ENCODE results near the gene RPLP2. TPM values are rescaled to one million over a fixed set of nuclear protein-coding genes. Genes with fewer than 3 reads are reported as not detected.

The RPLP2 gene
- total RNA-seq, 1 experiment from 2014 or later: 3,468 TPM

- no TSS peak for BruUV-seq (replicated peaks)
- no peak for DNase-seq (ENCODE audit: low read depth, low spot score)
- Histone ChIP-seq H3K27ac (ENCODE audit: low read length) (no peak overlapping the region), H3K4me1 (ENCODE audit: control insufficient read depth, insufficient read depth, low read length) (peaks cover 76% of the 10 kb centered on the region), H3K36me3 (ENCODE audit: control insufficient read depth, insufficient read depth, low read length) (no peaks in the 10 kb centered on the region), H3K27me3 (ENCODE audit: control insufficient read depth, insufficient read depth, low read length) (no peaks in the 10 kb centered on the region), H3K4me3 (ENCODE audit: low read depth in 2 of 2, low read length in 2 of 2) (no peak overlapping the region), H3K9me3 (ENCODE audit: control insufficient read depth, insufficient read depth, low read depth, low read length) (no peaks in the 10 kb centered on the region)
- POLR2A ChIA-PET: no interaction called here
- CTCF ChIA-PET: interaction anchor here (0.7 kb wide), 1 partner anchor 54 kb away, joined by 3 read pairs; no protein-coding TSS in a partner anchor
- intact Hi-C loops (cut with micrococcal nuclease; ENCODE audit: unreplicated experiment): no loop called here
- in situ Hi-C loops (cut with HindIII; ENCODE audit: low pct_unique_long_range_greater_than_20kb, low sequenced_read_pairs): no loop called here
- peak; percentile 7 for ATAC-seq
- TF ChIP-seq CTCF (IDR thresholded peaks at IDR 0.05) (no peak), REST (IDR thresholded peaks at IDR 0.05; ENCODE audit: insufficient read depth in 1 of 2, low read depth in 2 of 2, low read length in 1 of 2) (no peak), POLR2AphosphoS5 (IDR thresholded peaks at IDR 0.05; ENCODE audit: low read depth, low read length) (no peak; the same call in 1 of the 2 replicates), TCF7L2 (IDR thresholded peaks at IDR 0.05; ENCODE audit: low read depth, low read length) (no peak), SIN3A (IDR thresholded peaks at IDR 0.05; ENCODE audit: borderline replicate concordance, insufficient read depth, low read depth, low read length) (no peak)
These were observed 52.4 kb downstream of the RPLP2 start for GRCh38 chr11:862081-862661.

Other genes starting within 250 kb of the RPLP2 start
- gene LMNTD2, start 249.2 kb upstream of the RPLP2 start, total RNA-seq (2021; ENCODE audit: unreplicated experiment): 21.8 TPM
- gene RASSF7, start 249.0 kb upstream of the RPLP2 start, total RNA-seq (2021; ENCODE audit: unreplicated experiment): 81.8 TPM
- gene PHRF1, start 233.5 kb upstream of the RPLP2 start, total RNA-seq (2021; ENCODE audit: unreplicated experiment): 90.6 TPM
- 23.9 TPM for gene IRF7, start 194.0 kb upstream of the RPLP2 start, total RNA-seq (2021; ENCODE audit: unreplicated experiment)
- gene CDHR5, start 185.0 kb upstream of the RPLP2 start, total RNA-seq (2021; ENCODE audit: unreplicated experiment): not detected
- gene SCT, start 182.8 kb upstream of the RPLP2 start, total RNA-seq (2021; ENCODE audit: unreplicated experiment): not detected
- gene DRD4, start 172.7 kb upstream of the RPLP2 start, total RNA-seq (2021; ENCODE audit: unreplicated experiment): 0.95 TPM
- gene DEAF1, start 114.7 kb upstream of the RPLP2 start, total RNA-seq (2021; ENCODE audit: unreplicated experiment): 105 TPM
- 45.2 TPM for gene TMEM80, start 114.2 kb upstream of the RPLP2 start, total RNA-seq (2021; ENCODE audit: unreplicated experiment)
- 256 TPM for gene EPS8L2, start 103.7 kb upstream of the RPLP2 start, total RNA-seq (2021; ENCODE audit: unreplicated experiment)
- 257 TPM for gene TALDO1, start 62.5 kb upstream of the RPLP2 start, total RNA-seq (2021; ENCODE audit: unreplicated experiment)
- gene GATD1, start 32.5 kb upstream of the RPLP2 start, total RNA-seq (2021; ENCODE audit: unreplicated experiment): 229 TPM
- gene CEND1, start 19.9 kb upstream of the RPLP2 start, total RNA-seq (2021; ENCODE audit: unreplicated experiment): 15.9 TPM
- 119 TPM for gene SLC25A22, start 11.7 kb upstream of the RPLP2 start, total RNA-seq (2021; ENCODE audit: unreplicated experiment)
- 75.9 TPM for gene PIDD1, start 4.7 kb upstream of the RPLP2 start, total RNA-seq (2021; ENCODE audit: unreplicated experiment)
- 244 TPM for gene PNPLA2, start 8.9 kb downstream of the RPLP2 start, total RNA-seq (2021; ENCODE audit: unreplicated experiment)
- 132 TPM for gene CRACR2B, start 18.0 kb downstream of the RPLP2 start, total RNA-seq (2021; ENCODE audit: unreplicated experiment)
- 680 TPM for gene CD151, start 23.0 kb downstream of the RPLP2 start, total RNA-seq (2021; ENCODE audit: unreplicated experiment)
- 673 TPM for gene POLR2L, start 32.6 kb downstream of the RPLP2 start, total RNA-seq (2021; ENCODE audit: unreplicated experiment)
- 187 TPM for gene TSPAN4, start 32.9 kb downstream of the RPLP2 start, total RNA-seq (2021; ENCODE audit: unreplicated experiment)
- 224 TPM for gene CHID1, start 100.8 kb downstream of the RPLP2 start, total RNA-seq (2021; ENCODE audit: unreplicated experiment)
- 123 TPM for gene AP2A2, start 115.9 kb downstream of the RPLP2 start, total RNA-seq (2021; ENCODE audit: unreplicated experiment)
- 0.49 TPM for gene MUC6, start 226.8 kb downstream of the RPLP2 start, total RNA-seq (2021; ENCODE audit: unreplicated experiment)